ENCODE results near the gene ACAT2.
A peak's percentile ranks its signal among the peaks of the same experiment; 100 is the strongest.
"Not testable (repeated sequence)": the region's sequence is repeated elsewhere in the genome, so short reads cannot be mapped to it uniquely, and the experiment has no call there.

ACAT2 gene

DNA sequence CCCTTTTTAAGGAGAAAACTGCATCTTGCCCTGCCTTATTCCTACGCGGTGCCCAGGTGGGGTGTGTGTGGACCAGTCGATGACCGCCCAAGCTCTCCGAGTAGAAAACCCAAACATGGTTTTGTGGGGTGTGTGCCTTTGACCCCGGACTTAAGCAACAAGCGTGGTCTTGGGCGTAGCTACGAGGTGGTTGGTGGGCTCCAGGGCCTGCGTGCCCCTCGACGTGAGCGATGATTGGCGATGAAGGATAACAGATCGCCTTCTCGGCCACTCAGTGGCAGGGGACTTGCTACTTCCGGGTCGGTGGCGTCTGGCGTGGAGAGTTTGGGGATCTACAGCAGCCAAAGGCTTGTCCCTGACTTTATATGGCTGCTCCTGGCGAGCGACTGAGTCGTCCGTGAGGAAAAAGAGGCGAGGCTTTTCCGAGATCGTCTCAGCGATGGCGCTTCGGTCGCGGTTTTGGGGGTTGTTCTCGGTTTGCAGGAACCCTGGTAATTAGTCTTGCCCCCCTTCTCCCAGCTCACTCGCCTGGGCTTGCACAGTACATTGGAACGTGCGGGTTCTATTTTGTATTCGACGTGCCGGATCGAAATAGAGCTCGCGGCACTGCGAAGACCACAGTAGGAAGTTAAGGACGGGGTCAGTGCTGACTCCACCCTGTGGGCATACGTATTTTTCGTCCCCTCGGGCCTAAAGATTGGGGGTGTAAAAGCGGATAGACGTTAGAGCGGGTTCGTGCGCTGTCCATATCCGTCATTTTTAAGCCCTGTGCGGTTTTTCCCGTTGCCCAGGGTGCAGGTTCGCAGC is 28.5 kb downstream of the ACAT2 start, which contains the start of gene MRPL18:
MRPL18 (plus strand) TSS at position 319 of the 807 bp plus-strand sequence; CDS start at position 440, 121 bp downstream.
- DNase-seq, result peak; percentile 76 to 78 (median 76)
- peak; percentile 81 for ATAC-seq (replicated peaks)
- H3K27ac Mint-ChIP-seq, result peak within 1 kb of the TSS; percentile 92 to 95
- H3K4me3 Mint-ChIP-seq, result peak within 1 kb of the TSS; percentile 95 to 100
- H3K36me3 Mint-ChIP-seq (ENCODE audit: insufficient read depth), result peaks cover 89% of the 10 kb centered on the region
- H3K4me1 Mint-ChIP-seq (ENCODE audit: low read depth in 2 of 2), result peaks cover 30 to 45% of the 10 kb centered on the region in 2 donors
- H3K9me3 Mint-ChIP-seq, result no peaks in the 10 kb centered on the region
- no peaks in the 10 kb centered on the region for H3K27me3 Mint-ChIP-seq

DNA sequence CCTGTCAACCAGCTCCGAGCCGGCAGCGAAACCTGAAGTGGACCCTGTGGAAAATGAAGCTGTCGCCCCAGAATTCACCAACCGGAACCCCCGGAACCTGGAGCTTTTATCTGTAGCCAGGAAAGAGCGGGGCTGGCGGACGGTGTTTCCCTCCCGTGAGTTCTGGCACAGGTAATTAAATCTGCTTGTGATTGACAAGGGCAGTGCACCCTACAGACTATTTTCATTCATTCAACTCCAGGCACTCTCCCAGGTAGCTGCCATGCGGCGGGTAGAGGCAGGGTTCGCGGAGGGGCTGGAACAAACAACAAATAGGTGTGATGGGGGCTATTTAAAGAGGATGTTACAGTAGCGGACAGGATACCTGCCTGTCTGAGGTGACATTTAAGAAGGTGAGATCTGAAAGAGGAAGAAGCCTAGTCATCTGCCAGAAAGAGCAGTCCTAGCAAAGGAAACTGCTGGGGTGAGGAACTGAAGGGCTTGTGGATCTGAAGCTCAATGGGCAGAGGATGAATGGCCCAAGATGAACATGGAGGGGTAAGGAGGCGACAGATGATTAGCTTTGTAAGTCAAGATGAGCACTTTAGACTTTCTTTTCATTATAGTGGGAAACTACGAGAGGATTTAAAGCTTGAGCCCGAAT is 29.2 kb downstream of the ACAT2 start:
- Mint-ChIP-seq H3K27me3 (no peaks in the 10 kb centered on the region), H3K4me3 (peak overlapping the region; percentile 95 to 100), H3K36me3 (ENCODE audit: insufficient read depth) (peaks cover 89% of the 10 kb centered on the region), H3K9me3 (no peaks in the 10 kb centered on the region), H3K27ac (peak overlapping the region; percentile 92 to 95), H3K4me1 (ENCODE audit: low read depth in 2 of 2) (peaks cover 30 to 47% of the 10 kb centered on the region in 2 donors)
- ATAC-seq (replicated peaks) (no peak), DNase-seq (peak in 1 of 3 experiments; percentile 9)

DNA sequence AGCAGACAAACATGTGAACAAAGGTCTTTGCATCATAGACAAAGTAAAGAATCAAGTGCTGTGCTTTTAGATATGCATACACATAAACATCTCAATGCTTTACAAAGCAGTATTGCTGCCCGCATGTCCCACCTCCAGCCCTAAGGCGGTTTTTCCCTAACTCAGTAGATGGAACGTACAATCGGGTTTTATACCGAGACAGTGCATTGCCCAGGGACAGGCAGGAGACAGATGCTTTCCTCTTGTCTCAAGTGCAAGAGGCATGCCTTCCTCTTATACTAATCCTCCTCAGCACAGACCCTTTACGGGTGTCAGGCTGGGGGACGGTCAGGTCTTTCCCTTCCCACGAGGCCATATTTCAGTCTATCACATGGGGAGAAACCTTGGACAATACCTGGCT is 33.1 kb downstream of the ACAT2 start:
- DNase-seq; H3K27me3 Mint-ChIP-seq; H3K9me3 Mint-ChIP-seq; H3K4me3 Mint-ChIP-seq; ATAC-seq (replicated peaks); H3K27ac Mint-ChIP-seq: not testable (repeated sequence)
- peaks cover 14 to 35% of the 10 kb centered on the region in 2 donors for H3K4me1 Mint-ChIP-seq (ENCODE audit: low read depth in 2 of 2)
- peaks cover 86% of the 10 kb centered on the region for H3K36me3 Mint-ChIP-seq (ENCODE audit: insufficient read depth)

DNA sequence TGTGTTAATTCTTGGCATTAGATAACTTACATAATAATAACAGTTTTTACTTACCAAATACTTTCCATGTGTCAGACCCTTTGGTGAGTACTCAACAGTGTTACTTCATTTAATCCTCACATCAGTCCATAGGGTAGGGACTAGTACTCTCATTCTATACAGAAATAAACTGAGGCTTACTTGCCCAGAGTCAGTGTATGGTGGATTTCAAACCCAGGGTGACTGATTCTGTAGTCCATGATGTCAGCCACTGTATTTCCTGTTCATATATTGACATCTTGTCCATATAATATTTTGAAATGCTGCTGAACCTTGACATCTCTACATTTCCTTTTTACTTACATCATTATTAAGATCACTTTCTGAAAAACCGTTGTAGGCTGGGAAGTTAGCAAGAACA is 35.7 kb downstream of the ACAT2 start:
- ATAC-seq (replicated peaks), result no peak
- Mint-ChIP-seq H3K4me3 (no peak overlapping the region), H3K27me3 (no peaks in the 10 kb centered on the region), H3K9me3 (no peaks in the 10 kb centered on the region), H3K36me3 (ENCODE audit: insufficient read depth) (peaks cover 71% of the 10 kb centered on the region), H3K27ac (peak overlapping the region in 1 of 2 donors; percentile 47), H3K4me1 (ENCODE audit: low read depth in 2 of 2) (peaks cover 4 to 17% of the 10 kb centered on the region in 2 donors)
- no peak for DNase-seq

DNA sequence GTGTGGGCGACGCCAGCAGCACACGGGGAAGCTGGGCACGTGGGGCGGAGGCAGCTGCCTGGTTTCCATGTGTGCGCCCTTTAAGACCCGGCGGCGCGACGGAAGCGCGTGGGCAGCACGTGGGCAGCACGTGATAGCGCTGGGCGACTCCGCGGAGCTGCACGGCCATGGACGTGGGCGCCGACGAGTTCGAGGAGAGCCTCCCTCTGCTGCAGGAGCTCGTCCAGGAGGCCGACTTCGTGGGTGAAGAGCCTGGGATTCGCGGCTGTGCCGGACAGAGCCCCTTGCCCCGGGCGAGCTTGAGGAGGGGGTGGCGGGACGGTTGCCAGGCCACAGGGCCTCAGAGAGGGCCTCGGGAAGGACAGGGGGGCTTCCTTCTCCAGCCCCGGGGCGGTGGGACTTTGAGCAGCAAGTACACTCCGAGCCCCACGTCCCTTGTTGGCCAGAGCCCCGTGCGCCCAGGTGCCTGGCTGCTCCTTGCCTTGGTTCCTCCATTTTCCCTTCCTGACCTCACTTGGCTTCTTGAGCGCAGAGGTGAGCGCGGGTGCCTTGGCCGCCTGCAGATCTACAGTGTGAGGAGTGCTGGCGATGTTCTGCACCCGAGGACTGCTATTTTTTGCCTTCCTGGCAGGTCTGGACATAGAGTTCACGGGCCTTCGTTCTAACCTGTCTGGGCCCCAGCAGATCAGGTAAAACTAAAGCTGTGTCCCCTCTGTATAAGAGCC is 38.5 kb downstream of the ACAT2 start, which contains the start of gene PNLDC1:
PNLDC1 (plus strand) TSS at position 136 of the 725 bp plus-strand sequence; CDS start at position 168, 32 bp downstream.
- H3K9me3 Mint-ChIP-seq, result no peaks in the 10 kb centered on the region
- H3K4me1 Mint-ChIP-seq (ENCODE audit: low read depth in 2 of 2), result peaks cover 0 to 5% of the 10 kb centered on the region in 2 donors
- H3K4me3 Mint-ChIP-seq, result no peak within 1 kb of the TSS
- peaks cover 45% of the 10 kb centered on the region for H3K36me3 Mint-ChIP-seq (ENCODE audit: insufficient read depth)
- DNase-seq (no peak), ATAC-seq (replicated peaks) (no peak)
- no peaks in the 10 kb centered on the region for H3K27me3 Mint-ChIP-seq
- H3K27ac Mint-ChIP-seq, result no peak within 1 kb of the TSS

DNA sequence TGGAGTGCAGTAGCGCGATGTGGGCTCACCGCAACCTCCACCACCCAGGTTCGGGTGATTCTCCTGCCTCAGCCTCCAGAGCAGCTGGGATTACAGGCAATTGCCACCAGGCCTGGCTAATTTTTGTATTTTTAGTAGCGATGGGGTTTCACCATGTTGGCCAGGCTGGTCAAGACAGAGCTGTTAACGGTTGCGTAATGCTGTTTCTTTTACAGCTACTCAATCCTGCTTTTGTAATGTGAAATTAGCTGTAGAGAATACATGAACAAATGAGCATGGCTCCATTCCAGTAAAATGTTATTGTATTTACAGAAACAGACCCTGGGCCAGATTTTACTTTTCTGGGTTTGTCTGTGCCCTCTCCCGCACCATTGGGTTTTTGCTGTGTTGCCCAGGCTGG is 40.1 kb downstream of the ACAT2 start:
- Mint-ChIP-seq H3K4me3 (no peak overlapping the region), H3K9me3 (no peaks in the 10 kb centered on the region), H3K4me1 (ENCODE audit: low read depth in 2 of 2) (no peaks in the 10 kb centered on the region), H3K27me3 (no peaks in the 10 kb centered on the region), H3K27ac (no peak overlapping the region), H3K36me3 (ENCODE audit: insufficient read depth) (peaks cover 29% of the 10 kb centered on the region)
- no peak for ATAC-seq (replicated peaks)
- no peak for DNase-seq

DNA sequence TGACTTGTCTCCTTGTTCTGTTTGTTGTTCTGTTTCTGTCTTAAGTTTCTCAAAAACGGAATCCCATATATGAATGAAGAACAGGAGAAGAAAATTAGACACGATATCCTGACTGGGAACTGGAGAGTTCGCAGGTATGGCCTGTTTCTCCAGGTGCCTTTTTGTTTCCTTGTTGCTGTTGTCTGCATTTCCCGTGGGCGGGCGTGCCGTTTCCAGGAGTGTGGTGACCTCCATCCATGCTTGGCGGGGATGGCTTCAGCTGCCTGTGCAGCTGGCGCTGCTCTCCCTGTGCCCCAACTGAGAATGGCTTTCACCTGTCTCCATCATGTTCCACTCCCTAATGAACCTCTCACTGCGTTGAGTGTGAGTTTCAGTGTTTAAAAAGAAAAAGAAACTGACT is 42.7 kb downstream of the ACAT2 start:
- Mint-ChIP-seq H3K4me1 (ENCODE audit: low read depth in 2 of 2) (no peaks in the 10 kb centered on the region), H3K27me3 (no peaks in the 10 kb centered on the region), H3K4me3 (no peak overlapping the region), H3K36me3 (ENCODE audit: insufficient read depth) (peaks cover 5% of the 10 kb centered on the region), H3K27ac (peak overlapping the region in 1 of 2 donors; percentile 19), H3K9me3 (no peaks in the 10 kb centered on the region)
- ATAC-seq (replicated peaks) (no peak), DNase-seq (no peak)

DNA sequence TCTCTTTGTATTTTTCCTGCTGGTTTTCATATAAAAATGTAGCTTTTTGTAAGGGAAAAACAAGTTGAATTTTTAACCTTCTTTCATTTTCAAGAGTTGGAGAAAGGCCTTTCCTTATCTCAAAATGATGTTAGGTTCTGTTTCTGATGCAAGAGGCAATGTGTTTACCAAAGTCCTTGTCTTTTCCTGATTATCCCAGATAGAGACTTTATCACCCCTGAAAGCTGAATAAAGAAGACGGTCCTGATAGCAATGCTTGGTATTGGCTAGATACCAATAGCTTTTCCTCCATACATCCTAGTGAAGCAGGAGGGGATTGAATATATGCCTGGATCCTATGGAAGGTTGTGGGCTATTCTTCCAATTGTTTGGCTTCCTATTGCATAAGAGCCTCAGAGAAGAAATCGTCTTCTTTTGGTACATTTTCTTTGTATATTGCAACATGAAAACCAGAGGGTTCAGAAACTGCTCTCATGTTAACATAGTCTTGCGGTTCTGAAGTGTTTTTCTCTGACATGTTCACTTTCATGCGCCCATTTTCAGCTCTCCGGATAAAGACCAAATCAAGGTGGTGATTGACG is 43.7 kb downstream of the ACAT2 start:
- ATAC-seq (replicated peaks), result no peak
- Mint-ChIP-seq H3K27me3 (no peaks in the 10 kb centered on the region), H3K4me1 (ENCODE audit: low read depth in 2 of 2) (no peaks in the 10 kb centered on the region), H3K4me3 (no peak overlapping the region), H3K9me3 (no peaks in the 10 kb centered on the region), H3K27ac (no peak overlapping the region), H3K36me3 (ENCODE audit: insufficient read depth) (peaks cover 2% of the 10 kb centered on the region)
- DNase-seq, result no peak

DNA sequence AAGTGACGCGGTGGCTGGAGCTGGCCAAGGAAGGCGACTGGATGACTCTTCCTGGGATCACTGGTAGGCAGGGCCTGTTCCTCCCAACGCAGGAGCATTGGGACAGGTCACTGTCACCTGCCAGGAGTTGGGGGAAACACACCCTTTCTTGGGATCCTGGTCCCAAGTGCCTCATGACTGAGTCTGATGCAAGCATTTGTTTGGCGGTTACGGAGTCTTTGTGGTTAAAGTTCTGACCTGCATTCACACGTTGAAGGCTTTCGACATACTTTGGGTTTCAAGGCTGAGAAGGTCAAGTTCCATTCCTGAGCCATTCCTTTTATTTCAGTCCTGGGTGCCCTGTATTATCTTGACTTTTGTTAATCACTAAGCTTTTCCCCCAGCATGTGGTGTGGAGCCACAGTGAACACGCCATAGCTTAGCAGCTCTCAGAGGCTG is 44.2 kb downstream of the ACAT2 start:
- Mint-ChIP-seq H3K9me3 (no peaks in the 10 kb centered on the region), H3K4me1 (ENCODE audit: low read depth in 2 of 2) (no peaks in the 10 kb centered on the region), H3K27ac (no peak overlapping the region), H3K4me3 (no peak overlapping the region), H3K27me3 (no peaks in the 10 kb centered on the region), H3K36me3 (ENCODE audit: insufficient read depth) (no peaks in the 10 kb centered on the region)
- no peak for ATAC-seq (replicated peaks)
- no peak for DNase-seq

DNA sequence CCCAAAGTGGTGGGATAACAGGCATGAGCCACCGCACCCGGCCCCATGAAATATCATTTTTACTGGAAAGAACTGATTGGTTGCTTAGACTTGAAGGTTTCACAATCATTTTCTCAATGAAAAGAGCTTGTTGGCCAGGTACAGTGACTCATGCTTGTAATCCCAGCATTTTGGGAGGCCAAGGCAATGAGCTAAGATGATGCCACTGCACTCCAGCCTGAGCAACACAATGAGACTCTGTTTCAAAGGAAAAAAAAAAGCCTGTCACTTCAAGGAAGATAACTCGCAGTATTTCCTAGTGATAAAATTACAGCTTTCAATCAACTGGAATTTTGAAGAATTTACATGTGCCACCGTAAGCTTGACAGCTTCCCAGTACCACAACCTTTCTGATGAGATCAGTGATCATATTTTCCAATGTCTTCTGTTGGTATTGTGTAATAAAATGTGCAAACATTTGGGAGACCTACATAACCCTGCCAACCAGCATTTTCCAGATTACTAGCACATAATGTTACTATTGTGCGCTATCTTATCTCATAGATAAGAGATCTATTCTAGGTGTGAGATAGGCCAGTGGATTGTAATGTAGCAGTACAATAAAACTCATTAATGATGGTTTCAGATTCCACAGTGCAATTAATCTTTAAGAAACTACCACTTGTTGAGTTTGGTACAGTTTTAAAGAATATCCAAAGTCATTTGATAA is 45.5 kb downstream of the ACAT2 start:
- ATAC-seq (replicated peaks), result no peak
- Mint-ChIP-seq H3K4me1 (ENCODE audit: low read depth in 2 of 2) (no peaks in the 10 kb centered on the region), H3K9me3 (no peaks in the 10 kb centered on the region), H3K4me3 (no peak overlapping the region), H3K27ac (no peak overlapping the region), H3K27me3 (no peaks in the 10 kb centered on the region), H3K36me3 (ENCODE audit: insufficient read depth) (no peaks in the 10 kb centered on the region)
- DNase-seq, result no peak

DNA sequence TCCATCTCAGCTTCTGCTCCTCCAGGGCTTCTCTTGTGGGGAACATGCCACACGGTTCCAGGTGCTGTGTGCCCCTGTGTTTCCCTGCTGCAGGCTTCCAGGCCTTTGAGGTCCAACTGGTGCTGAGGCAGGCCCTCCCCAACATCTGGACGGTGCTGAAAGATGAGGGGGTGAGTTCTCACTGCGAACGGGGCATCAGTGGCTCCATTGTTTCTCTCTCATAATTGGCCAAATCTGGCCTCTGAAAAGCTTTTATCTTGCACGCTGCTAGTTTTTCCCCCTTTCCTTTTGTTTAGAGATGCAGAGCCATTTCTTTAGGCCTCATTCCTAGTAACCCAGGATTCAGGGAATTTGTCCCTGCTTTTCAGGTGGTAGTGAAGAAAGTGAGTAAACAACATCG is 46.8 kb downstream of the ACAT2 start:
- no peak overlapping the region for H3K27ac Mint-ChIP-seq
- no peaks in the 10 kb centered on the region for H3K27me3 Mint-ChIP-seq
- DNase-seq (no peak), ATAC-seq (replicated peaks) (no peak)
- no peaks in the 10 kb centered on the region for H3K9me3 Mint-ChIP-seq
- no peak overlapping the region for H3K4me3 Mint-ChIP-seq
- no peaks in the 10 kb centered on the region for H3K36me3 Mint-ChIP-seq (ENCODE audit: insufficient read depth)
- H3K4me1 Mint-ChIP-seq (ENCODE audit: low read depth in 2 of 2), result no peaks in the 10 kb centered on the region

DNA sequence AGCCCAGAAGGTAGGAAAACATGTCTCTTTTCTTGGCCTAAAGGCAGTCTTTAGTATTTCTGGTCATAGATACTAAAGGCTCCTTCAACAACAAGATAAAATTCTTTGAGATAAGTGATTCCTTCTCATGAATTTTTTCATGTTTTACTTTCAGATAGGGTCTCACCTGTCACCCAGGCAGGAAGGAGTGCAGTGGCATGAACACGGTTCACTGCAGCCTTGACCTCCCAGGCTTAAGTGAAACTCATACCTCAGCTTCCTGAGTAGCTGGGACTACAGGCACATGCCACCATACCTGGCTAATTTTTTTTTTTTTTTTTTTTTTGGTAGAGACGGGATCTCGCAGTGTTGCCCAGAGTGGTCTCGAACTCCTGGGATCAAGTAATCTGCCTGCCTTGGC is 47.3 kb downstream of the ACAT2 start:
- Mint-ChIP-seq H3K9me3 (no peaks in the 10 kb centered on the region), H3K27me3 (no peaks in the 10 kb centered on the region), H3K4me3 (no peak overlapping the region), H3K36me3 (ENCODE audit: insufficient read depth) (no peaks in the 10 kb centered on the region), H3K4me1 (ENCODE audit: low read depth in 2 of 2) (no peaks in the 10 kb centered on the region), H3K27ac (peak overlapping the region in 1 of 2 donors; percentile 33)
- no peak for DNase-seq
- no peak for ATAC-seq (replicated peaks)

DNA sequence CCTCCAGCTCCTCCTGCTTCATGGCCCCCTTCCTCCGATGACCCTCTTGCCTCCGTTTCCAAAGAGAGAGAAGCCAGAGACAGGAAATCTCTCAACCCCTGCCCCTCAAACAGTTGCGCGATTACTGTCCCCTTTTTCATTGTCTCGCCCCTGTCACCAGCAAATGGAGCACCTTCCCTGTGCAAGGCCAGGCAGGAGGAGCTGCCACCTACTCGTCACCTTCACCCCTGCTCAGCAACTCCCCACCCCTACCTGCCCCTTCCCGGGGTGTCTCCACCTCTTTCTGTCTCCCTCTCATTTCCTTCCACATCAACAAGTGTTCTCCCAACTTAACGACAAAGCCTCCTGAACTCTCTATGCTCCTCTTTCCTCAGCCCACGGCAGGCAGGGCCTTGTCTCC is 51.9 kb downstream of the ACAT2 start:
- H3K36me3 Mint-ChIP-seq (ENCODE audit: insufficient read depth), result no peaks in the 10 kb centered on the region

More for the DNA sequence above, 51.9 kb downstream of the ACAT2 start:
- Mint-ChIP-seq H3K4me3 (no peak overlapping the region), H3K27ac (no peak overlapping the region), H3K4me1 (ENCODE audit: low read depth in 2 of 2) (no peaks in the 10 kb centered on the region), H3K27me3 (no peaks in the 10 kb centered on the region), H3K9me3 (no peaks in the 10 kb centered on the region)
- ATAC-seq (replicated peaks), result no peak
- no peak for DNase-seq
